ENCODE results near the gene SLC6A17.

Gene SLC6A17

GRCh38 chr1:110210604-110211495, 60.6 kb downstream of the SLC6A17 start:
- Histone ChIP-seq H3K9ac (ENCODE audit: low read depth, low read length, poor library complexity, severe bottlenecking) (peak overlapping the region; percentile 62), H3K79me2 (ENCODE audit: insufficient read depth, low read length) (no peaks in the 10 kb centered on the region), H2AFZ (ENCODE audit: low read length) (peak overlapping the region; percentile 91), H3K4me3 (ENCODE audit: low read length, poor library complexity, severe bottlenecking) (peak overlapping the region; percentile 80), H3K27me3 (ENCODE audit: insufficient read depth, low read length, poor library complexity, severe bottlenecking) (peaks cover 4% of the 10 kb centered on the region), H3K4me2 (ENCODE audit: low read depth, low read length, poor library complexity, severe bottlenecking) (peak overlapping the region; percentile 87), H3K36me3 (ENCODE audit: insufficient read depth, low read length) (no peaks in the 10 kb centered on the region), H4K20me1 (ENCODE audit: insufficient read depth, low read length, poor library complexity, severe bottlenecking) (no peaks in the 10 kb centered on the region), H3K4me1 (ENCODE audit: insufficient read depth, low read length, poor library complexity, severe bottlenecking) (peaks cover 10% of the 10 kb centered on the region), H3K9me2 (replicated peaks; ENCODE audit: low read depth, low read length) (no peaks in the 10 kb centered on the region), H3K9me3 (ENCODE audit: insufficient read depth, low read depth, low read length) (no peaks in the 10 kb centered on the region), H3F3A (ENCODE audit: low read depth) (no peaks in the 10 kb centered on the region)
- TF ChIP-seq EZH2phosphoT487 (IDR thresholded peaks at IDR 0.05; ENCODE audit: borderline replicate concordance), result no peak
- TF ChIP-seq, protein P1, sequence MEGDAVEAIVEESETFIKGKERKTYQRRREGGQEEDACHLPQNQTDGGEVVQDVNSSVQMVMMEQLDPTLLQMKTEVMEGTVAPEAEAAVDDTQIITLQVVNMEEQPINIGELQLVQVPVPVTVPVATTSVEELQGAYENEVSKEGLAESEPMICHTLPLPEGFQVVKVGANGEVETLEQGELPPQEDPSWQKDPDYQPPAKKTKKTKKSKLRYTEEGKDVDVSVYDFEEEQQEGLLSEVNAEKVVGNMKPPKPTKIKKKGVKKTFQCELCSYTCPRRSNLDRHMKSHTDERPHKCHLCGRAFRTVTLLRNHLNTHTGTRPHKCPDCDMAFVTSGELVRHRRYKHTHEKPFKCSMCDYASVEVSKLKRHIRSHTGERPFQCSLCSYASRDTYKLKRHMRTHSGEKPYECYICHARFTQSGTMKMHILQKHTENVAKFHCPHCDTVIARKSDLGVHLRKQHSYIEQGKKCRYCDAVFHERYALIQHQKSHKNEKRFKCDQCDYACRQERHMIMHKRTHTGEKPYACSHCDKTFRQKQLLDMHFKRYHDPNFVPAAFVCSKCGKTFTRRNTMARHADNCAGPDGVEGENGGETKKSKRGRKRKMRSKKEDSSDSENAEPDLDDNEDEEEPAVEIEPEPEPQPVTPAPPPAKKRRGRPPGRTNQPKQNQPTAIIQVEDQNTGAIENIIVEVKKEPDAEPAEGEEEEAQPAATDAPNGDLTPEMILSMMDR (conservative IDR thresholded peaks at IDR 0.05; ENCODE audit: low read length), result no peak

- no peaks in the 10 kb centered on the region for H3K9me2 ChIP-seq (replicated peaks; ENCODE audit: low read depth, low read length)
- peaks cover 4% of the 10 kb centered on the region for H3K27me3 ChIP-seq (ENCODE audit: insufficient read depth, low read length, poor library complexity, severe bottlenecking)
- no peaks in the 10 kb centered on the region for H3K9me3 ChIP-seq (ENCODE audit: insufficient read depth, low read depth, low read length)
- H3K79me2 ChIP-seq (ENCODE audit: insufficient read depth, low read length), result no peaks in the 10 kb centered on the region
- H3K4me1 ChIP-seq (ENCODE audit: insufficient read depth, low read length, poor library complexity, severe bottlenecking), result peaks cover 10% of the 10 kb centered on the region
- H3K9ac ChIP-seq (ENCODE audit: low read depth, low read length, poor library complexity, severe bottlenecking), result peak overlapping the region; percentile 62
- no peaks in the 10 kb centered on the region for H3K36me3 ChIP-seq (ENCODE audit: insufficient read depth, low read length)
- H3K4me2 ChIP-seq (ENCODE audit: low read depth, low read length, poor library complexity, severe bottlenecking), result peak overlapping the region; percentile 87
- 0 out of 2 replicates have a peak overlapping the region, but pooled peaks have one; percentile 91 for H2AFZ ChIP-seq (ENCODE audit: low read length)
- TF ChIP-seq, protein P1 (conservative IDR thresholded peaks at IDR 0.05; ENCODE audit: low read length), result no peak
- TF ChIP-seq EZH2phosphoT487 (IDR thresholded peaks at IDR 0.05; ENCODE audit: borderline replicate concordance), result no peak
- no peaks in the 10 kb centered on the region for H3F3A ChIP-seq (ENCODE audit: low read depth)
- H4K20me1 ChIP-seq (ENCODE audit: insufficient read depth, low read length, poor library complexity, severe bottlenecking), result no peaks in the 10 kb centered on the region
- peak overlapping the region; percentile 80 for H3K4me3 ChIP-seq (ENCODE audit: low read length, poor library complexity, severe bottlenecking)
Measured at GRCh38 chr1:110211496-110212168, 61.3 kb downstream of the SLC6A17 start.

DNA sequence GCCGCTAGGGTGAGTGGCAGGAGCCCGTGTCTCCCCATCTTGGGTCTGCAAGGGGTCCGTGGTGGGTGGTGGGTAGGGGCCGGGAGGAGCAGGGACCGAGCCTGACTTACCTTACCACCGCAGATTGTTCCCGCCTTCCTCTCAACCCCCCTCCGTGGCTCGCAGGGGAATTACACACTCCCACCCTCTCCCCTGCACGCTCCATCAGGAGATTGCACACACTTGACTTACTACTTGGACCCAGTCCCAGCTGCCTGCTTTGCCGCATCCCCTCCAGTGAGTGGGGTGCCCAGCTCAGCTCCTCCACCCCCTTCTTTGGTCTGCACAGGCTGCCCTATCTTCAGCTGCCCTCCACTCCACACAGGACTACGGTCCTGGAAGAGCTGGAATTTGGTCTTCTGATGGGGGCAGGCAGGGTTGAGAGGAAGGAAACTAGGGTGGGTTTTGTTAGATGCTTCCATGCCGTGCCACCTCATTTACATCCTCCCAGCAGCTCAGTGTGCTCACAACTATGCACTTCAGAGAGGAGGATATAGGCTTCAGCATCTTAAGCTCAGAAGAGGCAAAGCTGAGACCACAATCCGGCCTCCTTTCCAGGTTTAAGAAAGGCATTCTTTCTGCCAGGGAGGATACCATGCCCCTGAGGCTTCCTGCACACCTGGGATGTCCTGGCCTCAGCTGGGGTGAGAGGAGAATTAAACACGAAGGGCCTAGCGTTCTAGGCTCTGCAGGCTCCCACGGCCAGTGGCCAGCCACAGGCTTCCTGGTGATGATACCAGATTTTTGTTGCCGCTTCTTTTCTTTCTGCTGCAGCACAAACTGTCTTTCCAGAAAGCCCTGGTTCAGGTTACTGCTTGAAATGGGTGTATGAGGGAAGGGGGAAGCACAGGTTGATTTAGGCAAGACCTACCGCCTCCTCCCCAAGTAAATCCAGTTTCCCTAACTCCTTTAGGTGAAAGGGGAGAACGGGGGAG, 62.2 kb downstream of the SLC6A17 start:
- peak overlapping the region; percentile 30 for H3K4me2 ChIP-seq (ENCODE audit: low read depth, low read length, poor library complexity, severe bottlenecking)
- no peaks in the 10 kb centered on the region for H3K79me2 ChIP-seq (ENCODE audit: insufficient read depth, low read length)
- H3F3A ChIP-seq (ENCODE audit: low read depth), result no peaks in the 10 kb centered on the region
- no peaks in the 10 kb centered on the region for H4K20me1 ChIP-seq (ENCODE audit: insufficient read depth, low read length, poor library complexity, severe bottlenecking)
- no peak overlapping the region for H2AFZ ChIP-seq (ENCODE audit: low read length)
- no peak overlapping the region for H3K9ac ChIP-seq (ENCODE audit: low read depth, low read length, poor library complexity, severe bottlenecking)
- H3K4me1 ChIP-seq (ENCODE audit: insufficient read depth, low read length, poor library complexity, severe bottlenecking), result peaks cover 10% of the 10 kb centered on the region
- no peaks in the 10 kb centered on the region for H3K9me3 ChIP-seq (ENCODE audit: insufficient read depth, low read depth, low read length)
- no peak overlapping the region for H3K4me3 ChIP-seq (ENCODE audit: low read length, poor library complexity, severe bottlenecking)
- TF ChIP-seq EZH2phosphoT487 (IDR thresholded peaks at IDR 0.05; ENCODE audit: borderline replicate concordance), result no peak
- TF ChIP-seq, protein P1 (conservative IDR thresholded peaks at IDR 0.05; ENCODE audit: low read length), result no peak
- H3K36me3 ChIP-seq (ENCODE audit: insufficient read depth, low read length), result no peaks in the 10 kb centered on the region
- peaks cover 4% of the 10 kb centered on the region for H3K27me3 ChIP-seq (ENCODE audit: insufficient read depth, low read length, poor library complexity, severe bottlenecking)
- H3K9me2 ChIP-seq (replicated peaks; ENCODE audit: low read depth, low read length), result no peaks in the 10 kb centered on the region
